ENCODE data around the gene KRTAP10-12. TPM values are rescaled to one million over a fixed set of nuclear protein-coding genes. Genes with fewer than 3 reads are reported as not detected.

KRTAP10-12 gene
- total RNA-seq, 2 experiments from 2014 or later, result not detected

Other genes starting within 250 kb of the KRTAP10-12 start
- gene LRRC3, start 241.7 kb upstream of the KRTAP10-12 start, total RNA-seq, result 1 to 10 TPM; 2.7 to 2.9 TPM
- not detected for gene KRTAP10-1, start 157.0 kb upstream of the KRTAP10-12 start, total RNA-seq
- not detected for gene KRTAP10-2, start 145.7 kb upstream of the KRTAP10-12 start, total RNA-seq
- gene KRTAP10-3, start 138.4 kb upstream of the KRTAP10-12 start, total RNA-seq, result not detected
- gene KRTAP10-4, start 123.4 kb upstream of the KRTAP10-12 start, total RNA-seq, result not detected
- gene KRTAP10-5, start 116.6 kb upstream of the KRTAP10-12 start, total RNA-seq, result not detected
- not detected for gene KRTAP10-6, start 104.7 kb upstream of the KRTAP10-12 start, total RNA-seq
- not detected for gene KRTAP10-7, start 96.6 kb upstream of the KRTAP10-12 start, total RNA-seq
- gene KRTAP10-8, start 85.1 kb upstream of the KRTAP10-12 start, total RNA-seq, result not detected
- gene KRTAP10-9, start 70.1 kb upstream of the KRTAP10-12 start, total RNA-seq, result not detected
- gene KRTAP10-10, start 59.8 kb upstream of the KRTAP10-12 start, total RNA-seq, result not detected
- gene KRTAP10-11, start 50.8 kb upstream of the KRTAP10-12 start, total RNA-seq, result not detected
- gene KRTAP12-4, start 42.5 kb upstream of the KRTAP10-12 start, total RNA-seq, result not detected
- gene KRTAP12-3, start 39.2 kb upstream of the KRTAP10-12 start, total RNA-seq, result not detected
- not detected for gene KRTAP12-2, start 30.2 kb upstream of the KRTAP10-12 start, total RNA-seq
- gene KRTAP12-1, start 15.0 kb upstream of the KRTAP10-12 start, total RNA-seq, result not detected
- not detected for gene TSPEAR, start 14.4 kb downstream of the KRTAP10-12 start, total RNA-seq
- 100 to 1,000 TPM; 103 to 121 TPM for gene UBE2G2, start 104.6 kb downstream of the KRTAP10-12 start, total RNA-seq
- 10 to 100 TPM; 83.4 to 84.9 TPM for gene SUMO3, start 120.9 kb downstream of the KRTAP10-12 start, total RNA-seq
- 10 to 100 TPM; 34.8 to 44.3 TPM for gene PTTG1IP, start 176.5 kb downstream of the KRTAP10-12 start, total RNA-seq
- 100 to 1,000 TPM; 217 to 250 TPM for gene ITGB2, start 223.7 kb downstream of the KRTAP10-12 start, total RNA-seq
- 10 to 100 TPM; 60.8 to 68.8 TPM for gene SLX9, start 242.9 kb downstream of the KRTAP10-12 start, total RNA-seq

All from activated CD4-positive, alpha-beta T cell treated with anti-CD3 and anti-CD28 coated beads for 36 hours (primary cell).